GM12801 (cell line): ENCODE data around the gene SPECC1.

Source experiments
- CTCF ChIP-seq: IDR thresholded peaks from one replicate; pipeline ENCODE4 v1.5.1; 2011; ENCODE audit warnings: control low read depth; ENCODE audit not compliant: insufficient read length; ENCODE audit errors: extremely low read depth

Gene SPECC1

GRCh38 chr17:20218272-20218671, 209.1 kb downstream of the SPECC1 start:
- TF ChIP-seq CTCF: no peak

GRCh38 chr17:20223808-20224328, 214.7 kb downstream of the SPECC1 start:
- TF ChIP-seq CTCF: no peak

GRCh38 chr17:20224379-20224778, 215.2 kb downstream of the SPECC1 start:
- no peak for TF ChIP-seq CTCF

GRCh38 chr17:20225162-20226115, 216.3 kb downstream of the SPECC1 start:
- no peak for TF ChIP-seq CTCF

- no peak for TF ChIP-seq CTCF
These were observed 217.8 kb downstream of the SPECC1 start for GRCh38 chr17:20226814-20227482.

GRCh38 chr17:20228410-20228809, 219.3 kb downstream of the SPECC1 start:
- no peak for TF ChIP-seq CTCF

- TF ChIP-seq CTCF: no peak
These were observed 219.7 kb downstream of the SPECC1 start for GRCh38 chr17:20228860-20229259.
